ENCODE data around the gene ADCY5.

ADCY5 gene

DNA sequence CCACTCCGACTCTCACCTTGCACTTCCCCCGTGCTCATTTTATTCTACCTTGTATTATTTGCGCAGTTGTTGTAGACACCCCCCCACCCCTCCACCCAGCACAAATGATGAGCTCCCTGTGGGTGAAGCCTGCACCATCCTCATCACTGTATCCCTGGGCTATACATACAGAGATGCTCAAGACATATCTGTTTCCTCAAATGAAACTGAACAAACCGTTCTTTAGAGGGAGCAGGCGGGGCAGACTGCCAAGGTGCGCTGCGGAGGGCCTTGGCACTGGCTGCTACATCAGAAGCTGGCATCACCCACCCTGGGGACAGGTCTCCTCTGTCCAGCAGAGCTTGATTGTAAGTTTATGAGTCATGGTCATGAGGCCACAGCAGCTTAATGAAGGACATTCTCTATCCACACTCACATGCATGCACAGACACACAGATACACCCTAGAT is 29.0 kb downstream of the ADCY5 start:
- Histone ChIP-seq H3K4me3 (ENCODE audit: low read depth, low read length) (no peak overlapping the region), H3K9me3 (ENCODE audit: control insufficient read depth, insufficient read depth, low read depth, low read length) (no peaks in the 10 kb centered on the region), H3K27ac (ENCODE audit: extremely low read depth, low read depth, low read length) (no peak overlapping the region), H3K4me1 (ENCODE audit: control insufficient read depth, insufficient read depth, low read length) (0 out of 2 replicates have a peak, but pooled peaks cover 2% of the 10 kb centered on the region), H3K36me3 (ENCODE audit: control insufficient read depth in 2 of 2, insufficient read depth in 1 of 2, low read length in 2 of 2) (no peaks in the 10 kb centered on the region)
- ChIA-PET POLR2A (interaction anchor here (0.6 kb wide), 1 partner anchor 1158 kb away, joined by 5 read pairs; no protein-coding TSS in a partner anchor), CTCF (no interaction called here)
- TF ChIP-seq, protein P1, sequence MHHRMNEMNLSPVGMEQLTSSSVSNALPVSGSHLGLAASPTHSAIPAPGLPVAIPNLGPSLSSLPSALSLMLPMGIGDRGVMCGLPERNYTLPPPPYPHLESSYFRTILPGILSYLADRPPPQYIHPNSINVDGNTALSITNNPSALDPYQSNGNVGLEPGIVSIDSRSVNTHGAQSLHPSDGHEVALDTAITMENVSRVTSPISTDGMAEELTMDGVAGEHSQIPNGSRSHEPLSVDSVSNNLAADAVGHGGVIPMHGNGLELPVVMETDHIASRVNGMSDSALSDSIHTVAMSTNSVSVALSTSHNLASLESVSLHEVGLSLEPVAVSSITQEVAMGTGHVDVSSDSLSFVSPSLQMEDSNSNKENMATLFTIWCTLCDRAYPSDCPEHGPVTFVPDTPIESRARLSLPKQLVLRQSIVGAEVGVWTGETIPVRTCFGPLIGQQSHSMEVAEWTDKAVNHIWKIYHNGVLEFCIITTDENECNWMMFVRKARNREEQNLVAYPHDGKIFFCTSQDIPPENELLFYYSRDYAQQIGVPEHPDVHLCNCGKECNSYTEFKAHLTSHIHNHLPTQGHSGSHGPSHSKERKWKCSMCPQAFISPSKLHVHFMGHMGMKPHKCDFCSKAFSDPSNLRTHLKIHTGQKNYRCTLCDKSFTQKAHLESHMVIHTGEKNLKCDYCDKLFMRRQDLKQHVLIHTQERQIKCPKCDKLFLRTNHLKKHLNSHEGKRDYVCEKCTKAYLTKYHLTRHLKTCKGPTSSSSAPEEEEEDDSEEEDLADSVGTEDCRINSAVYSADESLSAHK (tag by site-specific recombination; IDR thresholded peaks at IDR 0.05): no peak
- no peak for TF ChIP-seq ZFP37 (tag by site-specific recombination; IDR thresholded peaks at IDR 0.05)
- TF ChIP-seq ZNF518A (tag by site-specific recombination; conservative IDR thresholded peaks at IDR 0.05; ENCODE audit: low read depth): no peak
- no peak for TF ChIP-seq ELK4 (IDR thresholded peaks at IDR 0.05; ENCODE audit: borderline replicate concordance, low read depth, low read length)
- no peak for TF ChIP-seq HOXD13 (CRISPR knock-in tag; IDR thresholded peaks at IDR 0.05; ENCODE audit: borderline replicate concordance)
- TF ChIP-seq ZNF549 (tag by site-specific recombination; IDR thresholded peaks at IDR 0.05): no peak
- TF ChIP-seq REST (tag by site-specific recombination; IDR thresholded peaks at IDR 0.05): peak; percentile 51; the same call in 1 of the 2 replicates
- no peak for TF ChIP-seq ZBTB20 (tag by site-specific recombination; IDR thresholded peaks at IDR 0.05)
- no peak for TF ChIP-seq ZNF23 (tag by site-specific recombination; IDR thresholded peaks at IDR 0.05; ENCODE audit: borderline replicate concordance)

DNA sequence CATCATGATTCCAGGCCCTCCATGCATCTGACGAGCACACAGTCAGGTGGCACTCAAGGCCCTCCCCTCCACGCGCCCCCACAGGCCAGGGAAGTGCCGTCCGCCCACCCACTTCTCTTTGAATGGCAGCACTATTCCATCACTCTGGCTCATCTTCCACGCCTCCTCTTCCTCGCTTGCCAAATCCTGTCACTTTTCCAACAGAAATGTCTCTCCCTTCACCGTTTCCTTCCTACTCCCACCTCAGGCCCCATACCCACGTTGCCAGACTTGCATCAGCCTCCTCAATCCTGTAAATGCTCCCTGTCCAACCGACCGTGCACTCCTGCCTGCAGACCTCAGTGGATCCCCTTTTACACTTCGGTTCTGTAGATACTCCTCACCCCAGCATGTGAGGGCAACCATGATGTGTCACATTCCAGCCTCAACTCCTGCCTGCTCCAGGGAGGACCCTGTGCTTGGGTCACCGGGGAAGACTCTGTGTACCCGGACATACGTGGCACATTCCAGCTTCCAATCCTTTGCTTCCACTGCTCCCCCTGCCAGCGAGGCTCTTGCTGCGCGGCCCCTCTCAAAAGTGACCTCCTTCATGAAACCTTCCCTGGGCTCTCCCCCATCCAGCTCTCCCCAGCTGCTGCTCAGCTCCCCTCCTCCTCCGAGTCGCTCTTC is 29.6 kb downstream of the ADCY5 start:
- no peaks in the 10 kb centered on the region for H3K36me3 ChIP-seq (ENCODE audit: control insufficient read depth in 2 of 2, insufficient read depth in 1 of 2, low read length in 2 of 2)
- ChIA-PET CTCF (no interaction called here), POLR2A (no interaction called here)
- TF ChIP-seq ZFHX2 (tag by site-specific recombination; conservative IDR thresholded peaks at IDR 0.05): peak; percentile 87
- TF ChIP-seq ZFP69B (tag by site-specific recombination; IDR thresholded peaks at IDR 0.05): no peak
- TF ChIP-seq, protein P2, sequence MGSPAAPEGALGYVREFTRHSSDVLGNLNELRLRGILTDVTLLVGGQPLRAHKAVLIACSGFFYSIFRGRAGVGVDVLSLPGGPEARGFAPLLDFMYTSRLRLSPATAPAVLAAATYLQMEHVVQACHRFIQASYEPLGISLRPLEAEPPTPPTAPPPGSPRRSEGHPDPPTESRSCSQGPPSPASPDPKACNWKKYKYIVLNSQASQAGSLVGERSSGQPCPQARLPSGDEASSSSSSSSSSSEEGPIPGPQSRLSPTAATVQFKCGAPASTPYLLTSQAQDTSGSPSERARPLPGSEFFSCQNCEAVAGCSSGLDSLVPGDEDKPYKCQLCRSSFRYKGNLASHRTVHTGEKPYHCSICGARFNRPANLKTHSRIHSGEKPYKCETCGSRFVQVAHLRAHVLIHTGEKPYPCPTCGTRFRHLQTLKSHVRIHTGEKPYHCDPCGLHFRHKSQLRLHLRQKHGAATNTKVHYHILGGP (tag by site-specific recombination; IDR thresholded peaks at IDR 0.05): no peak
- no peak for TF ChIP-seq GLIS1 (tag by site-specific recombination; IDR thresholded peaks at IDR 0.05)
- no peak for TF ChIP-seq GLI4 (tag by site-specific recombination; IDR thresholded peaks at IDR 0.05)
- TF ChIP-seq ZNF26 (tag by site-specific recombination; IDR thresholded peaks at IDR 0.05): no peak
- TF ChIP-seq ZNF112 (tag by site-specific recombination; IDR thresholded peaks at IDR 0.05): no peak
- no peak for TF ChIP-seq ZNF335 (tag by site-specific recombination; conservative IDR thresholded peaks at IDR 0.05)
- no peak for TF ChIP-seq ZNF324 (tag by site-specific recombination; IDR thresholded peaks at IDR 0.05)
- TF ChIP-seq EGR2 (tag by site-specific recombination; IDR thresholded peaks at IDR 0.05; ENCODE audit: low read depth): peak; percentile 83

More for the DNA sequence above, 29.6 kb downstream of the ADCY5 start:
- H3K9me3 ChIP-seq (ENCODE audit: control insufficient read depth, insufficient read depth, low read depth, low read length): no peaks in the 10 kb centered on the region
- H3K4me3 ChIP-seq (ENCODE audit: low read depth, low read length): no peak overlapping the region
- 0 out of 2 replicates have a peak, but pooled peaks cover 2% of the 10 kb centered on the region for H3K4me1 ChIP-seq (ENCODE audit: control insufficient read depth, insufficient read depth, low read length)
- no peak overlapping the region for H3K27ac ChIP-seq (ENCODE audit: extremely low read depth, low read depth, low read length)
